ENCODE data around the gene PFKFB3.

Gene PFKFB3

DNA sequence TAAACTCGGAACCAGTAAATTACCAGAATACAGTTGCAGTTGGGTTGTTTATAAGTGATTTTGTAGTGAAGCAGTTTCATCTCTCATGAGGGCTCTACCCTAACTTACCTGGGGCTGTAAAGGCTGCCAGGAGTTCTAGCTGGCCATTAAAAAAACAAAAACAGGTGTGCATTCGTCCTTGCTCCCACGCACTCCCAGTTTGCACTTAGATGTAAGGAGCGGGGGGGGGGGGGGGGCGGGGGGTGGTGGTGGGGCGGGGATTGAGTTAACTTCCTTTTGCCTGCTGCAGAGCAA, 2.3 kb upstream of the PFKFB3 start:
- peaks cover 38% of the 10 kb centered on the region for H3K4me1 Mint-ChIP-seq
- peak overlapping the region in 1 of 3 experiments; percentile 14 for H3K27ac Mint-ChIP-seq
- no peaks in the 10 kb centered on the region for H3K9me3 Mint-ChIP-seq
- no peaks in the 10 kb centered on the region for H3K27me3 Mint-ChIP-seq (ENCODE audit: low read depth)
- H3K36me3 Mint-ChIP-seq (ENCODE audit: low read depth), result peaks cover 9% of the 10 kb centered on the region
- peak overlapping the region; percentile 72 to 78 (median 73) for H3K4me3 Mint-ChIP-seq
- no peak for TF ChIP-seq CTCF (IDR thresholded peaks at IDR 0.05; ENCODE audit: unreplicated experiment in 3 of 3)

DNA sequence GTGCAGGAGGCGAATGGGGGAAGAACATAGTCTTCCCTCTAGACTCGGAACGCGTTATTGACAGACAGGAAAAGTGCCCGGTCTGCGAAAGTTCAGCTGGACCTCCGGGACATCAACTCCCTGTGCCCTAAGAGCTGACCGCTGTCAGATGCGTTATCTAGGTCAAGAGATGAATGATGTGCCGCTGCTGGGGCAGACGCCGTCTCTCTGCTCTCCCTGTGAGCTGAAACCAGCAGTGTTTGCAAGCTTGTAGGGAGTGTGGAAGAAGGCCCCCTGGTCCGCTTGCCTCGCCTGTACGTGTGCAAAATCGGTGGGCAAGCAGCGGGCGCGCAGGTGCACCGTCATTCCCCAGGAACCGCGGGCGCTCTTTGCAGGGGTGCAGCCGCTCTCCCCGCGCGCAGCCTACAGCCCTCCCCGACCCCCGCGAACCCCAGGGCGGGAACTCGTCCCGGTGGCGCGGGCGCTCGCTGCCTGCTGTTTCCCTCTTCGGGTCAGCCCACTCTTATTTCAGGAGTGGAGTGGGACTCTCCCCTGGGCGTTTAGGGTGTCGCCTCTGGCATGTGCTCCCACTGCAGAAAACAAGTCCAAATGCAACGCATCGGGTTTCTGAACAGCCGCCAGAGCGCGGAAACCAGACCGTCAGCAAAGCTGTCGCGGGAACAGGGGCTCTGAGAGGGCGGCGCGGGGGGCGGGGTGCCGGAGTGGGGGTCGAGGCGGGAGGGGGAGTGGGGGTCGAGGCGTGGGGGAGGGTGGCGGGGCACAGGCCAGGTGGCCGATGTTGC, 1.8 kb upstream of the PFKFB3 start:
- Mint-ChIP-seq H3K4me3 (peak overlapping the region; percentile 72 to 78 (median 73)), H3K4me1 (peaks cover 33% of the 10 kb centered on the region), H3K27ac (peak overlapping the region in 1 of 3 experiments; percentile 14), H3K27me3 (ENCODE audit: low read depth) (no peaks in the 10 kb centered on the region), H3K9me3 (no peaks in the 10 kb centered on the region), H3K36me3 (ENCODE audit: low read depth) (peaks cover 9% of the 10 kb centered on the region)
- no peak for TF ChIP-seq CTCF (IDR thresholded peaks at IDR 0.05; ENCODE audit: unreplicated experiment in 3 of 3)

DNA sequence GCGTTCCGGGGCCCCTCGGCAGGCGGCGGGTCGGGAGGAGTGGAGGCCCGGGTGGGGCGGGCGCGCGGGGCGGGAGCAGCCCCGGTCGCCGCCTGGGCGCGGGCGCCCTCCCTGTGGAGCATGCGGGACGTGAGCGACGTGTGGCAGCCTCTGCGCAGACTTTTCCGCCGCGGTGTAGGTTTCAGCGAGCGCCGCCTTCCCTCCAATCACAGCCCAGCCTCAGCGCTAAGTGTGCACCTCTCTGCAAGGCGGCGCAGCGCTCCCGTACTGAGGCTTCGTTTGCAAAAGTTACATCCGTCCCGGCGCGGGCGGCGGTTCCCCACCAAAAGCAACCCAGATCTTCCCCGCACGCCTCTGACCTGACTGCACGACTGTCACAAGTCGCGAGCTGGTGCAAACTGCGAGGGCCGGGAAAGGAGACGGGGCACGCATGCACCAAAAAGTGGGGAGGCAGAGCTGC, 1.2 kb upstream of the PFKFB3 start:
- TF ChIP-seq CTCF (IDR thresholded peaks at IDR 0.05; ENCODE audit: unreplicated experiment in 3 of 3), result no peak
- peak overlapping the region; percentile 88 to 94 (median 91) for H3K4me3 Mint-ChIP-seq
- no peaks in the 10 kb centered on the region for H3K9me3 Mint-ChIP-seq
- peaks cover 9% of the 10 kb centered on the region for H3K36me3 Mint-ChIP-seq (ENCODE audit: low read depth)
- H3K4me1 Mint-ChIP-seq, result peaks cover 33% of the 10 kb centered on the region
- H3K27ac Mint-ChIP-seq, result peak overlapping the region; percentile 45 to 86 (median 80)
- no peaks in the 10 kb centered on the region for H3K27me3 Mint-ChIP-seq (ENCODE audit: low read depth)

DNA sequence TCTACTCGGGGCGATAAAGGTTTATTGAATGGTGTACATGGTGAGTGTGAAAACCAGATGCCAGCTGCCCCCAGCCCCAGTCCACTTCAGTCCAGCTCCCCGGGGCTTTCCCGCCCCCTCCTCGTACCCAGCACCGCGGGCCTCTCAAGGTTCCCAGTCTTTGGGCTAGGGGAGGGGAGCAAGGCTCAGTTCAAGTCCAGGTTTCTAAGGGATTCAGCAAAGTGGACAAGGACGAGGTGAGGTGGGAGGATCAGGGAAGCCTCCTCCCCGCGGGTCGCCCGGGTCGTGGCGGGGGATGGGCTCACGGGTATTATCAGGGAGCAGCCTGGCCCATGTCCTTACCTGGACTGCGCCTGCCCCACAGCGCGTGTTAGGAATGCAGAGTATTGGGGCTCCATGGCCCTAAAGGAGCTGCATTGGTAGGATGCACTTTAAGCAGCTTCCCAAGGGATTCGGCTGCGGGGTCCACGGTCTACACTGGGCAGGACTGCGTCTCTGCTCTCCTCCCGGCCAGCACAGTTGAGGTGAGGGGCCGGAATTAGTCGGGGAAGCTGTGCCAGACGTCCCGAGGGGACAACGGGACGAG, 541 bp upstream of the PFKFB3 start:
- no peak for TF ChIP-seq CTCF (IDR thresholded peaks at IDR 0.05; ENCODE audit: unreplicated experiment in 3 of 3)
- peak overlapping the region; percentile 45 to 86 (median 80) for H3K27ac Mint-ChIP-seq
- peaks cover 9% of the 10 kb centered on the region for H3K36me3 Mint-ChIP-seq (ENCODE audit: low read depth)
- H3K4me3 Mint-ChIP-seq, result peak overlapping the region; percentile 88 to 94 (median 91)
- H3K9me3 Mint-ChIP-seq, result no peaks in the 10 kb centered on the region
- H3K27me3 Mint-ChIP-seq (ENCODE audit: low read depth), result no peaks in the 10 kb centered on the region
- peaks cover 33% of the 10 kb centered on the region for H3K4me1 Mint-ChIP-seq

GRCh38 chr10:6203331-6204062, 765 bp downstream of the PFKFB3 start:
- H3K27ac Mint-ChIP-seq, result peak overlapping the region; percentile 56 to 94 (median 84)
- no peaks in the 10 kb centered on the region for H3K27me3 Mint-ChIP-seq (ENCODE audit: low read depth)
- no peaks in the 10 kb centered on the region for H3K9me3 Mint-ChIP-seq
- H3K36me3 Mint-ChIP-seq (ENCODE audit: low read depth), result peaks cover 15% of the 10 kb centered on the region
- TF ChIP-seq CTCF (IDR thresholded peaks at IDR 0.05; ENCODE audit: unreplicated experiment in 3 of 3), result peak in 1 of 3 experiments; percentile 40
- peaks cover 41% of the 10 kb centered on the region for H3K4me1 Mint-ChIP-seq
- H3K4me3 Mint-ChIP-seq, result peak overlapping the region; percentile 94 to 99 (median 97)
